Stimulated activated CD4-positive, alpha-beta T cell treated with anti-CD3 and anti-CD28 coated beads, Interleukin-12 subunit alpha, Interleukin-12 subunit beta, amount 100 ng/mL, for 24 hours (primary cell): ENCODE measurements around the gene SKIL.

Experiments used
- DNase-seq, 2 experiments: peaks; one replicate each; pipeline ENCODE4 v3.0.0-alpha.2; 2020; ENCODE audit warnings: low read depth in 2 of 2

SKIL gene

DNA sequence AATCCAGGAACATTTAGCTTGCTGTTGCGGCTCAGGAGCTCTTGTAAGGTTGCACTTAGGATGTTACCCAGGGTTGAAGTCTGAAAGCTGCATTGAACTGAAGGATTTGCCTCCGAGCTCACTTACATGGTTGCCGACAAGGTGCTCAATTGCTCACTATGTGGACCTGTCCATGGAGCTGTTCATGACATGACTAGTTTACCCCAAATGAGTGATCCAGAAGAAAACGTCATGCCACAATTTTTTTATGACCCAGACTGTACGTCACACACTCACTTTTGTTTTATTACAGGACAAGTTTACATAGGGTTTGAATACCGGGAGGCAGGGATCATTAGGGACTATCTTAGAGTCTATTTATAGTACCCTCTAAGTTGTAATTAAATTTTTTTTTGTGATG is 40.2 kb downstream of the SKIL start:
- DNase-seq = no peak

DNA sequence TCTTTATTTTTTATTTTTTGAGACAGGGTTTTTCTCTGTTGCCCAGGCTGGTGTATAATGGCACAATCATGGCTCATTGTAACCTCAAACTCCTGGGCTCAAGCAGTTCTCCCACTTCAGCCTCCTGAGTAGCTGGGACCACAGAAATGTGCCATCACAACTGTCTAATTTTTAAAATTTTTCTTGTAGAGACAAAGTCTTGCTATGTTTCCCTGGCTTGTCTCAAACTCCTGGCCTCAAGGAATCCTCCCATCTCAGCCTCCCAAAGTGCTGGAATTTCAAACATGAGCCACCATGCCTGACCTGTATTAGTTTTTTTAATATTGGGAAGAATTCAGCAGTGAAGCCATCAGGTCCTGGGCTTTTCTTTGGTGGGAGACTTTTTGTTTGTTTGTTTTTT is 47.6 kb downstream of the SKIL start:
- no peak for DNase-seq

DNA sequence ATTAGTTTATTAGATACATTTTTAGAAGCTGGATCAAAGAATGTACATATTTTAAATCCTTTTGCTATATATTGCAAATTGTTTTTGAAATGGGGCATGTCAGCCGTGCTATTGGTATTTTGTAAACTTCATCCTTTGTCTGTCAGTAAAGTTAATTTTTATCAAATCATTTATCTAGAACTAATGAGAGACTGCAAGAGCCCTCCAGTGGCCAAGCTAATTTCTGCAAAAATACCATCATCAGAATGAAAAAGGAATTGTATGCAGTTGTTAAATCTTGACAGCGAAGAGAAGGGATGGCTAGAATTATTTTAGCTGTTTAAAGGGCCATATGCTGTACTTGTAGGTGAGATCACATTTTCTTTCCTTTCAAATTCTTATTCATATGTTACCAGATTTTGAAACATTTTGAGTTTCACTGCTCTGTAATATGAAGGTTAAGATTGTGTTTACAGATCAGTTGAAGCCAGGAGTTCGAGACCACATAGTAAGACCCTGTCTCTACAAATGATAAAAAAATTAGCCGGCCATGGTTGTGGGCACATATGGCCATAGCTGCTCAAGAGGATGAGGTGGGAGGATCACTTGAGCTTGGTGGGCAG is 53.0 kb downstream of the SKIL start:
- DNase-seq = no peak

DNA sequence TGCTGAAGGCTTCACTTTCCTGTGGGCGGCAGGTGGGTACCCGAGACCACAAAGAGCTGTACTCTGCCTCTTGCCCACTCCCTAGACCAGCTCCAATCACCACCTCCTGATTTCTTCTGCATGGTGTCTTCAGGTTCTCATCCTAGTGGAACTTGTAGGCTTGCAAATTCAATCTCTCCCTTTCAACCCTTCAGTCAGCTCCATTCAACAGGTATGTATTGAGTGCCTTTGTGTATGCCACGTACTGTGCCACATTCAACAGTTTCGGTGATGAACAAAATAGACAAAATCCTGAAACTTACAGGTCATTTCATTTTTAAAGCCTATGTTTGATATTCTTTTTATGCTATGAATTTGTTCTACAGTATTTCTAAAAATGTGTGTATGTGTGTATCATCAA is 55.8 kb downstream of the SKIL start:
- DNase-seq = no peak

DNA sequence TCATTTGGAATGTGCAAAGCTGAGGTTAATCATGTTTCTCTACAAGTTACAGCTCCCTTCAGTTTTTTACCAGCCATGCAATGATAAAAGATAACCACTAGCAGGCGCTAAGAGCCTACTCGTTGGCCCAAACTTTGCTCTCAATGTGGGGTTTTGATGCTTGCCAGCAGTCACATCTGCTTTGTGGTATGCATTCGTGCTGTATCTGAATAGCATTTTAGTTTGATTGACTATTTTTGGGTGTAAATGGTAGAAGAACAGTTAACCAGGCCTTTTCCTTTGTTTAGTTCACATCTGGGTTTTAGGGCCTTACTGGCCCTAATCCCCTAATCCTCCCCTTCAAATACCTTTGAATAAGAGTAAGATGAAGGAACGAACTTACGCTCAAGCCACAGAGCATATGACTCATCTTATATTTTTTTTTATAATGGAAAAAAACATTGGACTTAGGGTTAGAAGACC is 56.7 kb downstream of the SKIL start:
- DNase-seq = peak; percentile 18 to 19

DNA sequence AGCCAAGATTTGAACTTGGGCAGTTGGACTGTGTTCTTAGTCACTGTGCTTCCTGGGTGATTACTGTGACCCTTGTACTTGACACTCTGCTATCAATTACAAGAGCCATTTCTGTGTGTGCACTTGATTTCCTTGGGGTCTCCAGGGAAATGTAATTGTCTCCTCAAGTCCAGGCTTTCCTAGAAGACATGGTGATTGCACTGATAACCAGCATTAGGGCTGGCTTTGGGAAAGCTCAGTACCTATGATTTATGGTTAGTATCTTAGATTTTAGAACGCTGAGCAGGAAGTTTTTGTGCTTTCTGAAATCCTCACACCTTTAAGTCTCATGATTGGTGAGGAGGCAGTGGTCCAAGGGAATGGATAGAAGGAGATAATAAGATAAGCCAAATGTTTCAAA is 59.6 kb downstream of the SKIL start:
- no peak for DNase-seq

DNA sequence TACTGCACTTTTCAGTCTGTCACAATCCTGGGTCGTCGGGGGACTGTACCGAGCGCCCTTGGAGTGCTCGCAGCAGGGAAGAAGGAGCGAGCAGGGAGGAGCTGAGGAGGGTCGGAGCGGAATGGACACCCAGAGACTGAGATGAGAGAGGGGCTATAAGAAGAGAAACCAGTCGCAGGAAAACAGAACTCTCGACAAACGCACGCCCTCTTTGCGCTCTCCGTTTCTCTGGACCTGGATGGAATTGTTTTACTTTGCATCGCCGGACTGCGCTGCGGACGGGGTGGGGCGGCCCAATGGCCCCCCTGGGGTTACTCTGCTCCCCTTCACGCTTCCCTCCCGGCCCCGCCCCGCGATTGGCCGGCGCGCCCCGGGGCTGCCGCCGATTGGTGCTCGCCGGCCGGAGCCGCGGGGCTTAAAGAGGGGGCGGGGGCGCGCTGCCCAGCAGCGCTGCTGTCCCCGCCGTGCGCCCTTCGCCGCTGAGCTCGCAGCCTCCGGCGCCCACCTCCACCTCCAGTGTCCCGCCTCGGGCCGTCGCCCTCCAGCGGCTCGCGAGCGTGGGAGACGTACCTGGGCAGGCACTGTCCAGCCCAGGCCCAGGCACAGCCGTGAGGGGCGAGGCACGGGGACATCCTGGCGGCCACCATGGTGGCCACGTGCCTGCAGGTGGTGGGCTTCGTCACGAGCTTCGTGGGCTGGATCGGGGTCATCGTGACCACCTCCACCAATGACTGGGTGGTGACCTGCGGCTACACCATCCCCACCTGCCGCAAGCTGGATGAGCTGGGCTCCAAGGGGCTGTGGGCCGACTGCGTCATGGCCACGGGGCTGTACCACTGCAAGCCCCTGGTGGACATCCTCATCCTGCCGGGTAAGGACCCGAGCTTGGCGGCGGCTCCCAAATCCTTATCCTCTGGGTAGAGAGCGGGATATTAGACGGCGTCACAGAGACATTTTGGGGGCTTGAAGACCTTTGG is 61.2 kb downstream of the SKIL start, which contains the start of gene CLDN11:
TSS of gene CLDN11 (plus strand) at position 447 of the 977 bp plus-strand sequence. CDS start at position 646, 199 bp downstream.
- no peak for DNase-seq

DNA sequence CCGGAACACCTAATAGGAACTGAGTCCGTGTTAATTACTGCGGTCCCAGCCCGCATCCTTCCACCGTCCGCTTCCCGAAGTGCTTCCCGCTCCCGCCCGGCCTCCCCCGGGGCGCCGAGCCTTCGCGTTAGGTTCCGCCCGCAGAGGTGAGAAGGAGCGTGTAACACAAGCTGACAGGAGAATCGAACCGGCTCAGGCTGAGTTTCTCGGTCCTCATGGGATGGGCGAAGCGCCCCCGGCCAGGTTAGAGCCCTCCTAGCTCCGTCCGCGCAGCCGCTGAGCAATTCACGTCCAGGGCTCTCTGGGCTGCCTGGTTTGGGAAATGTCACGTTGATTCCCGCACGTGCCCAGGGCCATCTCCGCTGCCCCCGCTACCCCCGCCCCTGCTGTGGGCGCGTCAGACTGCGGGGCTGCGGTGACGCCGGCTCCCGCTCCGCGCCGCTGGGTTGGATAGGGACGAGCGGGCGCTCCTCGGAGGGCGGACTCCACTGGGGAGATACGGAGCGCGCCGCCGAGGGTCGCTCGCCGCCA is 62.1 kb downstream of the SKIL start:
- DNase-seq = no peak

DNA sequence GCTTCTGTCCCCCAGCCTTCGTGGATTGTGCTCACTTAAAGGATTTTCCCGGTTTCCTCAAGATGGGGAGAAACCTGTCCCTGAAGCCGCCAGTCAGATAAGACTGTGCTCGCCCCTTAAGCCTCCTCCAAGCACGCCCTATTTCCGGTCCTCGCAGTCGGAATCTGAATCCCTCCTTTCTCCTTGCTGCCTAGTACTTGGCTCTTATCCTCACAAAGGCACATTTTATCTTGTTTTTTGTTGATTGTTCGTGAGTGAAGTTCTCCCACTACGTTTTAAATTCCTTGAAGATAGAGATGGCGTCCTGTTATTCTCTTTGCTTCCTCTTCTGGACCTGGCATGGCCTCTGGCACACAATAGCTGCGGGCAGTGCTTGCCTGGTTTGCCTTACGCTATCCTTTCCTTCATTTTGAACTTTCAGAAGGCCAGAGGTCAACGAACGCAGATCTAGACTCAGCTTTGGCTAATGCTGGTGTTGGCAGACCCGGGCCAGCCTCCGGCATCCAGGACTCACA is 62.8 kb downstream of the SKIL start:
- DNase-seq = no peak

DNA sequence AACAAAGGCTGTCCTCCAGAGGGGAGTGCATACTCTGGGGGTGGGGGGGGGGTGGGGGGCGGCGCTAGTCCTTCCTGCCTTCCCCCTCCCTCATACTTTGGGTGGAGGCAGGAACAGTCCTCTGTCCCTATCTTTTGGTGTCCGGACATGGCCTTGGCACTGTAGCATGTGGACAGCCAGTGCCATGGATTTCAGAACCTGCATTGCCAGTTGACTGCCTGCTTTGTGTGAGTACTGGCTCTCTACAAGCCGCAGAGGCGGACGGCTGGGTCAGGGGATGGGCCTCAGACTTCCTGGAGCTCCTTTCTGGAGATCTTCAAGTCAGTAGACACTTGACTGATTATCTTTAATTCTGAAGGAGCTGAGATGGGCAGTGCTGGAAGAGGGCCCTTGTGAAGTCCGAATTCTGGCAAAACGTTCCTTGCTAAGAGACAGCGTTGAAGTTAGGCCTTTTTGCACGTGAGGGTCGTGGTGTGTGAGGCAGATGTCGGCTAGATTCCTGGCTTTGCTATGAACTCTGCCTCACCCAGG is 63.7 kb downstream of the SKIL start:
- DNase-seq = no peak

DNA sequence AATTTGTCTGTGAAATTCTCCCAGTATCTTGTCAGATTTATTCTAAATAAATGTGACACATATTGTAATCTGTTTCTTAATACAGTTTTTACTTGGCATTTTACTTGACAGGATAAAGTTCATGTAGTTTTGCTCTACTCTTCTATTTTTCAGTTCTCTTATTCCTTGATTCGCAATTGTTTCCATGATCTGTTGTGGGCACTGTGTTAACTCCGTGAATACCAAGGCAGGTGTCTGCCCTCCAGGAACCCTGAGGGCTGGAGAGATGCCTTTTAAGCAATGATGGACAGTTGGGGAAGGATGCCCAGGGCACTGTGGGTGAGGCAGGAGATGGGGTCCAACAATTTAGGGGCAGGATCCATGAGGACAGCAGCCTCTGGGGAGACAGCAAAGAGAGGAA is 64.2 kb downstream of the SKIL start:
- DNase-seq = no peak

DNA sequence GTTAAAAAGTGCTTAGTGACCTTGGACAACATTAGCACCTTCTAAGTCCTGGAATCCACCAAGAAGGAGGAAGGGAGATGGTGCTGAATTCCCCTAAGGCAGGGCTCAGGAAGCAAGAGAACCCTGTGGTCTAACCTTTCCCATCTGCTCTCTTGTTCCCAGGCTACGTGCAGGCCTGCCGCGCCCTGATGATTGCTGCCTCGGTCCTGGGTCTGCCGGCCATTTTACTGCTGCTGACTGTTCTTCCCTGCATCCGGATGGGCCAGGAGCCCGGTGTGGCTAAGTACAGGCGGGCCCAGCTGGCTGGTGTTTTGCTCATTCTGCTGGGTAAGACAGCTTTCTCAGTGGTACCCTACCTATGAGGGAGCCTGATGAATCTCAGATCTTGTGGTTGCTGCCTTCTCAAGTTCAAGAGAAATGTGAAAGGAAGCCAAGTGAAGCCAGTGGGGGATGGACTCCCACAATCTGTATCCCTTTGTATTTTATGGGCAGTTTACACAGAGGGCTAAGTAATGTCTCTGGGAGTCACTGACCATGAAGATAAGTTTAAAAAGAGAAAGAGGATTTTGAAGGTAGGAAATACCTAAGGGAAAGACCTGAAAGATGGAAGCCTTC is 65.6 kb downstream of the SKIL start:
- DNase-seq = no peak

DNA sequence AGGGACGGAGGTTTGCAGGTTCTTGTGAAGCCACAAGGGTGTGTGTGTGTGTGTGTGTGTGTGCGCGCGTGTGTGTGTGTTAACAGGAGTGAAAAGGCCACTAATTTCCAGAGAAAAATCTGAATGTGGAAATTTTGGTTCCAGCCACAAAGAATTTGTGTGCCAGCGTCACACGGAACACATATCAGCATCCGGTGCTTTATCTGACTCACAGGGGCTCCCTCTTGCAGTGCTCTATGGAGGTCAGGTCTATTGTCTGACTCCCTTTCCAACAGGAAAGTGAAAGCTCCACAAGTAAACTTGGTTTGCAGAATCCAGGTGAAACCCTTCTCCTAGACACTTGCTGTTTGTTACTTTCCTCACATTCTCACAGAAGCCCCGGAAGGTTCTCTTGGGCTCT is 67.4 kb downstream of the SKIL start:
- DNase-seq = no peak

DNA sequence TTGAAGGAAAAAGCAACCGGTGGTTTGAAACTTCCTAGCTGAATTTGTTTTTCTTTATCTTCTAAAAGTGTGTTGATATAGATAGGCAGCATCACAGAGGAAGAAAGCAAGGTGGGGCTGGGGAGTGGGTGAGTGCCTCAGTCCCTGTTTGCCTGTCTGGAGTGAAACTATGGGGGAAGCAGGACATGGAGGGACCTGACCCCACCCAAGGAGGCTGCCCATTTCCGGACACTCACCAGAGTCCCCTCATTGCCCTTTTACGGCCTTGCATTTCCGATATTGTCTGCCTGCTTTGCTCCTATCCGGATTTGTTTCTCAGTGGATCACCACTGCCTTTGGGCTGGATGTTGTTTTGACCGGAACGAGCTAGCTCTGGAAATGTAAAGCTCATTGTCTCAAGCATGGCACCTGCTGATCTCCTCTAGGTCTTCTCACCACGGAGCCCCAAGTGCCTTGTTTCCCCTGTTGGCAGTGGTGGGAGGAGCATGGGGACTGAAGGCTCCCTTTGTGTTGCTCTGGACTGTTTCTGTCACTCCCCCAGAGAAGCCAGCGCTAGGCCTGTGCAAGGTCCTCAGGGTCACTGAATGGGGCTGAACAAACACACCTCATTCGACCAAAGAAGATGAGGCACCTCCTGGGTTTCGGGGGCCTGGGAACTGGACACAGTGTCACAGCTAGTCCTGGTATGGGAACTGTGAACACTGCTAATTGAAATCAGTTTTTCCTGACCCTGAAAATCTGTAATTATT is 68.2 kb downstream of the SKIL start:
- no peak for DNase-seq

DNA sequence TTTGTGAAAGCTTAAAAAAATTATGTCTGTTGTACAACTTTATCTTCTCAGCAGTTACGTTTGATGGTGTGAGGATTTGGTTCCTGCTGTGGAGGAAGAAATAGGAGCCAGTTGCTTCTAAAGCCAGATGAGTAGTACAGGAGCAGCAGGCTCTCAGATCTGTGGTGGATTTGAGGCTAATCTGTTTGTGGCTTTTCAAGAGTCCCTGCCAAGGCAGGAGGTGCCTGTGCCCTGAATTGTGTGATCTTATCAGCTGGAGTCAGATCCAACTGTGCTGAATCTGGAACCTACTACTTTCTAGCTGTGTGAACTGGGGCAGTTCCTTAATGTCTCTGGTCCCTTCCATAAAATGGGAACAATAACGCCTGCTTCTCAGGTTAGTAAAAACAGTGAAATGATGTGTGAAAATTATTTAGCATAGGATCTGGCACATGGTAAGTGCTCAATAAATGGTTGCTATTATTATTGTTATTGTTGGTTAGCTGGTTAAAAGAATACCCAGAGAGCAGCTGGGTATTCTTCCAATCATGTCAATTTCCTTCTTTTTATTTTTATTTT is 68.8 kb downstream of the SKIL start:
- no peak for DNase-seq

DNA sequence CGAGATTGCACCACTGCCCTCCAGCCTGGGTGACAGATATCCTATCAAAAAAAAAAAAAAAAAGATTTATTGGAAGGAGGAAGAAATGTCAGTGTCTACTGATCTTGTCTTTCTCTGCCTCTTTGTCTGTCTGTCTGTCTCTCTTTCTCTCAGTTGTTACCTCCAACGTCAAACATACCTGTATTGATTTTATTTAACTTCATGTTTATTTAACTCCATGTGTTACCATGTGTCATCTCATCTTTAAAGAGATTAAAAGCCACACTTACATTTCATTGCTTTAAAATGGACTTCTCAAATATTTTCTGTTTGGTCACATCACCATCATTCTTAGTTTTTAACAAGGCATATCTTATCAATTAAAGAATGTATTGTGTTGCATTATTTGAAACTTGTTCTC is 70.6 kb downstream of the SKIL start:
- no peak for DNase-seq

DNA sequence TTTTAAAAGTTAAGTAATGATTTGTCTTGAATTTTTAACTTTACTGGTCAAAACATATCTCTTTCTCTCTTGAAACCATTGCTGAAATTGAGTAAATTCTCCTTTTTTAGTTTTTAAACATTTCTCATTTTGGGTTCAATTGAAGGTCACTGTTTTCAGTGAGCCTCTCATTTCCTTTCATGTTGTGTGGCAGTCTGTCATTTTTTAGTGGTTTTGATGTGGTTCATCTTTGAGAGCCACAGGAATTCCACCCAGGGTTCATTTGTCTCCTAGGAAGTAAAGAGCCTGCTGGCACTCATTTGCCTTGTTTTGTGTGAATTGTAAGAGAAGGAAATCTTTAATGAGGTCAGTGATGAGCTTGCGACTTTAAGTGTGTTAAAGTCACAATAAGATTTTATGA is 71.5 kb downstream of the SKIL start:
- DNase-seq = no peak

DNA sequence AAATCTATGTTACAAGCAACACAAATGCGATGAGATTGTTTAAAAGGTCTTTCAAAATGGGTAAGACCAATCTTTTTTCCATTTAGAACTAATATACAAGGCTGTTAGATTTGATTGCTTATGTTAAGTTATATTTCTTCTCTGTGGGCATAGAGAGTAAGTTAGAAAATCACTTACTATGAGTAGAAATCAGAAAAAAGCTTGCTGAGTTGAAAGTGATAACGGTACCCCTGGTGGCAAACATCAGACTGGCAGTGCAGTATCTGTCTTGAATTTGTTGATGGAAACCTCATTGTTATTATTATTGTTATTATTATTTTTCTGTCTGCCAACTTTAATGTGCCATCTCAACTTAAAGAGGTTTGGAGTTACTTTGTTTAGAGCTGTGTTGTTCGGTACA is 73.5 kb downstream of the SKIL start:
- DNase-seq = no peak

DNA sequence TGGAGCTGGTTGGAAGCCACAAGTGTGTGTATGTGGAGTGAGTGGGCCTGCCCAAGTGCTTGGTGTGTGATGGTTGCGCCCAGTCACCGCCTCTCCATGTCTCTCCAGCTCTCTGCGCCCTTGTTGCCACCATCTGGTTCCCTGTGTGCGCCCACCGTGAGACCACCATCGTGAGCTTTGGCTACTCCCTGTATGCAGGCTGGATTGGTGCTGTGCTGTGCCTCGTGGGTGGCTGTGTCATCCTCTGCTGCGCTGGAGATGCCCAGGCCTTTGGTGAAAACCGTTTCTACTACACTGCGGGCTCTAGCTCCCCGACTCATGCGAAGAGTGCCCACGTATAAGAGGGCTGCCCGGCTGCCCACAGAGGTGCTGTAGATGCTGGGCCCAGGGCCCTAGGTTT is 74.9 kb downstream of the SKIL start:
- DNase-seq = no peak

DNA sequence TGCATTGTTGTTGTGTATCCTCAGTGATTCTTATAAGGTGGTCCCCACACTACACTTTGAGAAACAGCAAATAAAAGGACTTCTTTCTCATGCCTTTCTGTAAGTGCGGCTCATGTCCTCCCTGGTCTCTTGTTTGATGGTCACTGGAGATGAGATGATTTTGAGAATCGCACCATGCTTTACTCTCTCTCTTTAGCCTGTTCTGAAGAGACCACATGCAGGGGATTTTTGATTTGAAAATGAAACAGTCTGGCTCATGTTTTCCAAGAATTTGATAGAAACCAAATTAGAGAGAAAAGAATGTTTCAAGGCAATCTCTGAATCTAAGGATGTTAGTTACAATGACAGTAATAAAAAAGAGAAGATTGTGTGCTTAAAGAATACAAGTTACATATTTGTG is 79.2 kb downstream of the SKIL start:
- no peak for DNase-seq

DNA sequence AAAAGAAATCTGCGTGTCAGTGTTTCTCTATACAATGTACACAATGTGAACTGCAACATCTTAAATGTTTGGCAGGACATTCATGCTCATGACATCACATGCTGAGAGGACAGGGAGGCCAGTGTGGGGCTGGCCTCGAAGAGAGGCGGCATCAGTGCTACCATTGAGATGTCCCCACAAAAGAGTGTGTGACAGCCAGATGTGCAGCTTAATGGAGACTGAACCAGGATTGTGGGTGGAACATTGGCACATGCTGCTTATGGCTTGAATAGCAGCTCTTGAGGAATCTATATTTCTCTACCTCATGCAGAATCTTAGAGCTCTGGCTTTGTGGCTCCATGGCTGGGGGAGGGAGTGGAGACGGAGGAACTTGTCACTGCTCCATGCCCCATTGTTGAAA is 79.7 kb downstream of the SKIL start:
- DNase-seq = no peak
